ENCODE results near the gene PCBP4. TPM values are rescaled to one million over a fixed set of nuclear protein-coding genes. Genes with fewer than 3 reads are reported as not detected.

PCBP4 gene
- total and polyA plus RNA-seq, 10 donors, result 12.8 to 41.7 (median 20.9) TPM

DNA sequence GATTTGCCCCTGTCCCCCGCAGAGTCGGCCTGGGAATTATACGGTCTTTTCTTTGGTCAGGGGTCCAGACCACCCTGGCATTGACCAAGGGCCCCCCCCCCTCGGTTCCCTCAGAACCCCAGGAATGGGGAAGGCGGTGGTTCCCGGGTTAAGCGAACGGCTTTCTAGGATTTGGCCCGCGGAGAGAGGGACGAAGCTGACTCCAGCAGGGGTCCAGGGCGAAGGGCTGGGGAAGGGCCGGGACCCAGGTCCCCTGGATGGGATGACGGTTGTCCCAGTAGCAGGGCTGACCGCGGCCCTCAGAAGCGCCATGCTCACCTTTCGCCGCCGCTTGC is 25.8 kb downstream of the PCBP4 start:
- intact Hi-C loops (cut with DNase I; ENCODE audit: low total_unique reads), result loop anchor here (10.0 kb wide), 1 partner anchor 53 kb away; the partner anchor contains the start of gene RPL29
- TF ChIP-seq, protein P1, sequence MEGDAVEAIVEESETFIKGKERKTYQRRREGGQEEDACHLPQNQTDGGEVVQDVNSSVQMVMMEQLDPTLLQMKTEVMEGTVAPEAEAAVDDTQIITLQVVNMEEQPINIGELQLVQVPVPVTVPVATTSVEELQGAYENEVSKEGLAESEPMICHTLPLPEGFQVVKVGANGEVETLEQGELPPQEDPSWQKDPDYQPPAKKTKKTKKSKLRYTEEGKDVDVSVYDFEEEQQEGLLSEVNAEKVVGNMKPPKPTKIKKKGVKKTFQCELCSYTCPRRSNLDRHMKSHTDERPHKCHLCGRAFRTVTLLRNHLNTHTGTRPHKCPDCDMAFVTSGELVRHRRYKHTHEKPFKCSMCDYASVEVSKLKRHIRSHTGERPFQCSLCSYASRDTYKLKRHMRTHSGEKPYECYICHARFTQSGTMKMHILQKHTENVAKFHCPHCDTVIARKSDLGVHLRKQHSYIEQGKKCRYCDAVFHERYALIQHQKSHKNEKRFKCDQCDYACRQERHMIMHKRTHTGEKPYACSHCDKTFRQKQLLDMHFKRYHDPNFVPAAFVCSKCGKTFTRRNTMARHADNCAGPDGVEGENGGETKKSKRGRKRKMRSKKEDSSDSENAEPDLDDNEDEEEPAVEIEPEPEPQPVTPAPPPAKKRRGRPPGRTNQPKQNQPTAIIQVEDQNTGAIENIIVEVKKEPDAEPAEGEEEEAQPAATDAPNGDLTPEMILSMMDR (IDR thresholded peaks at IDR 0.05 in 8 of 11, conservative IDR thresholded peaks at IDR 0.05 in 3 of 11), result no peak
- TF ChIP-seq POLR2A (IDR thresholded peaks at IDR 0.05), result no peak
- peaks cover 5 to 54% (median 30%) of the 10 kb centered on the region in 6 donors for H3K36me3 ChIP-seq
- 0 to 1% (median 0%) methylated on average over 4 to 20 of the region's 20 CpGs for WGBS, 5 donors
- H3K27ac ChIP-seq, result peak overlapping the region in 7 of 8 donors; percentile 58 to 94 (median 90)
- peaks cover 15 to 44% (median 32%) of the 10 kb centered on the region in 6 donors for H3K4me1 ChIP-seq
- no peak for DNase-seq
- no peaks in the 10 kb centered on the region for H3K9me3 ChIP-seq
- H3K4me3 ChIP-seq, result peak overlapping the region; percentile 71 to 95 (median 82)
- H3K27me3 ChIP-seq (replicated peaks in 1 of 7), result no peaks in the 10 kb centered on the region

DNA sequence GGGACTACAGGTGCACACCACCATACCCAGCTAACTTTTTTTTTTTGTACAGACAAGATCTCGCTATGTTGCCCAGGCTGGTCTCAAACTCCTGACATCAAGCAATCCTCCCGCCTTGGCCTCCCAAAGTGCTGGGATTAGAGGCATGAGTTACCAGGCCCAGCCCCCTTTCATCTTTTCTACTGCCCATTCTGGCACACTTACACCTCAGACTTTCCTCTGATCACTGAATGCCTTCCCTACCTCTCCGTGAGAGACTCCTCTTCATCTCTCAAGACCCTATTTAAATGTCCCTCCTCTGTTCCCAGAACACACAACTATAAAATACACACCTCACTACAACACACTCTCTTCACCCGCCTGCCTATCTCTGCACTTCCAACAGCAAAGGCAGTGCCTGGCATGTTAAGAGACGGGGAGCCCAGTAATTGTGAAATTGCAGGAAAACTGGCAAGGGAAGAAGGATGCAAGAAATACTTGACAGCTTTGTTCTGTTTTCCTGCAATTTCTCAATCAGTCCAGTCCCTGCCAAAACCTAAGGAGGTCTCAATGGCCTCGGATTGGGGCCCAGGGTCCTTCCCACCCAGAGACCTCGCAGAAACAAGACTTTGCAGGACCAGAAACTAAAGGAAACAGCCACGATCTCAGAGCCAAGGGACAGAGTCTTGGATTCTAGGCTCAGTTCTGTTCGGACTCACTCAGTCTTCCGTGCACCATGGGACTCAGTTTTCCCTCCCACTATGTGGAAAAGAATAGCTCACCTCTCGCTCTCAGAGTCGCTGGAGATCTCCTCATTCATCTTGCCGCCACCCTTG is 26.4 kb downstream of the PCBP4 start:
- H3K36me3 ChIP-seq, result peaks cover 5 to 54% (median 33%) of the 10 kb centered on the region in 6 donors
- peak overlapping the region in 5 of 8 donors; percentile 58 to 94 (median 90) for H3K27ac ChIP-seq
- peak overlapping the region; percentile 71 to 95 (median 82) for H3K4me3 ChIP-seq
- peaks cover 15 to 44% (median 32%) of the 10 kb centered on the region in 6 donors for H3K4me1 ChIP-seq
- DNase-seq, result peak; percentile 55
- no peaks in the 10 kb centered on the region for H3K27me3 ChIP-seq (replicated peaks in 1 of 7)
- intact Hi-C loops (cut with DNase I; ENCODE audit: low total_unique reads), result loop anchor here (10.0 kb wide), 1 partner anchor 54 kb away; the partner anchor contains the start of gene RPL29
- H3K9me3 ChIP-seq, result no peaks in the 10 kb centered on the region
- TF ChIP-seq, protein P1 (IDR thresholded peaks at IDR 0.05 in 8 of 11, conservative IDR thresholded peaks at IDR 0.05 in 3 of 11), result no peak
- TF ChIP-seq POLR2A (IDR thresholded peaks at IDR 0.05) (no peak), POLR2AphosphoS5 (IDR thresholded peaks at IDR 0.05) (no peak)
- 32 to 45% (median 37%) methylated on average over 13 of the region's 13 CpGs for WGBS, 5 donors

DNA sequence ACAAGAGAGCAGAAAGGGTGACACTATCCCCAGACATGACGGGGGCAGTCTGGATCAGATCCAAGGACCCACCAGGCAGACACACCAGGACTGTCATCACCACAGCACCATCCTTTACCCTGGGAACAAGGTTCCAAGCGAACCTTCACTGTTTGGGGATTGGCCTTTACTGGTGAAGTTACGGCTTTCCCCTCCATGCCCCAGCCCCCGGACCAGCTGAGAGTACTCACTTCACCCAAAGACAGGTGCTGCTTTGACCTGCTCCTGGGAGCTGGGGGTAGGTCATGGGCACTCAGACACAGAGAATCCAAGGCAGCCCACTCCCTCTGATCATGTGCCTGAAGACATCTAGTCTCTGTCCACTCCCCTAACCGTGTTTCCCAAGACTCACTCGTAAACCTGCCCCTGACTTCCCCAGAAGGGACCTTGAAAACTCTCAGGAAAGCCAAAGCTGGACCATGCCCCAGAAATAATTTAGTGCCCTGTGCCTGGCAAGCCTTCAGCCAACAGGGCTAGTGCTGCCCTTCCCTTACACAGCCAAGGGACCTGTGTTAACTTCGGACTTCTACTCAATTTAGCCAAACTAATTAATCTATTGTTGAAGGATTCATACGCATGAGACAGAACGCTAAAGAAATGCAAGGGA is 28.4 kb downstream of the PCBP4 start:
- no peaks in the 10 kb centered on the region for H3K9me3 ChIP-seq
- intact Hi-C loops (cut with DNase I; ENCODE audit: low total_unique reads), result no loop called here

More for the DNA sequence above, 28.4 kb downstream of the PCBP4 start:
- Histone ChIP-seq H3K27me3 (replicated peaks in 1 of 7) (no peaks in the 10 kb centered on the region), H3K36me3 (peaks cover 5 to 55% (median 49%) of the 10 kb centered on the region in 6 donors), H3K4me1 (peaks cover 15 to 44% (median 32%) of the 10 kb centered on the region in 6 donors), H3K4me3 (no peak overlapping the region), H3K27ac (no peak overlapping the region)
- no peak for TF ChIP-seq POLR2AphosphoS5 (IDR thresholded peaks at IDR 0.05)
- TF ChIP-seq, protein P1 (IDR thresholded peaks at IDR 0.05 in 8 of 11, conservative IDR thresholded peaks at IDR 0.05 in 3 of 11), result no peak
- no peak for TF ChIP-seq POLR2A (IDR thresholded peaks at IDR 0.05)
- DNase-seq, result peak; percentile 39
- 83 to 90% (median 89%) methylated on average over 9 of the region's 9 CpGs for WGBS, 5 donors
